ENCODE results near the gene APOL1. TPM values are rescaled to one million over a fixed set of nuclear protein-coding genes. Genes with fewer than 3 reads are reported as not detected.

The APOL1 gene
- total and polyA plus RNA-seq, 2 of the 13 experiments (the other 11 are each of a cell fraction or from before 2014, with no cell fraction given) = 20.3 to 75.0 TPM

DNA sequence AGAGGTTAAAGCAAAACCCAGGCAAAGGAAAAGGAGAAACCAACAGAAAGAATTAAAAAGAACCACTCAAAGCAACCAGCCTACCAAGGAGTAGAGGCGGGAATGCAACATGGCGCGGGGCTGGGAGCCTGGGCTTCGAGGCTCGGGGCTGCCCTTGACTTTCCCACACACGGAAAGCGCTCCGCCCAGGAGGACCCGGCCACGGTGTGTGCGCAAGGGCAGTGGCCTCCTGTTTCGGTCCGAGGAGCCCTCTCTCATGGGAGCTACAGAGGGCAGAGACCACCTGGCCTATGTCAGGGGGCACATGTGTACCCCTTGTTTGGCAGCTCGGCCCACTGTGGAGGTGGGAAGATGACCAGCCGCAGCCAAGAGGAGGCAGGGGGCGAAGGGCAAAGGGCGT lies 55.9 kb downstream of the APOL1 start:
- no peak for FAIRE-seq
- H3K27ac ChIP-seq (ENCODE audit: extremely low read length, insufficient read depth, low read length) = no peak overlapping the region
- H2AFZ ChIP-seq (ENCODE audit: low read length) = no peak overlapping the region
- H3K27me3 ChIP-seq (ENCODE audit: control insufficient read depth in 1 of 2, insufficient read depth in 2 of 2, low read length in 2 of 2) = no peaks in the 10 kb centered on the region
- ATAC-seq = no peak
- no peak overlapping the region for H3K4me3 ChIP-seq (replicated peaks in 1 of 3; ENCODE audit: insufficient read depth in 1 of 3, low read depth in 2 of 3, low read length in 3 of 3)
- no peak for DNase-seq (ENCODE audit: low spot score)
- intact Hi-C loops (cut with micrococcal nuclease; ENCODE audit: unreplicated experiment) (no loop called here), in situ Hi-C loops (cut with HindIII; ENCODE audit: extremely low pct_ligation_motif_present, low pct_unique_long_range_greater_than_20kb) (no loop called here)
- H4K20me1 ChIP-seq (ENCODE audit: insufficient read depth, low read length) = 0 out of 2 replicates have a peak, but pooled peaks cover 2% of the 10 kb centered on the region
- POLR2A ChIA-PET = no interaction called here
- no peak overlapping the region for H3K4me2 ChIP-seq (ENCODE audit: low read depth, low read length)
- no peak overlapping the region for H3K9ac ChIP-seq (ENCODE audit: insufficient read depth, low read depth, low read length)
- no peaks in the 10 kb centered on the region for H3K9me3 ChIP-seq (ENCODE audit: low read length)
- BruUV-seq (replicated peaks) = no TSS peak
- peaks cover 57 to 87% of the 10 kb centered on the region in 2 experiments for H3K36me3 ChIP-seq (replicated peaks in 1 of 2; ENCODE audit: control insufficient read depth in 1 of 2, insufficient read depth in 2 of 2, low read length in 2 of 2)
- H3K79me2 ChIP-seq (ENCODE audit: insufficient read depth, low read length) = no peaks in the 10 kb centered on the region
- over 99% methylated on average over 8 of the region's 17 CpGs for WGBS (ENCODE audit: low lambda C conversion rate)
- CTCF ChIA-PET (ENCODE audit: low intra/inter-chr PET ratio, low total read pairs) = no interaction called here
- H3K4me1 ChIP-seq (ENCODE audit: insufficient read depth, low read length) = peaks cover 20% of the 10 kb centered on the region
- TF ChIP-seq, protein P1, sequence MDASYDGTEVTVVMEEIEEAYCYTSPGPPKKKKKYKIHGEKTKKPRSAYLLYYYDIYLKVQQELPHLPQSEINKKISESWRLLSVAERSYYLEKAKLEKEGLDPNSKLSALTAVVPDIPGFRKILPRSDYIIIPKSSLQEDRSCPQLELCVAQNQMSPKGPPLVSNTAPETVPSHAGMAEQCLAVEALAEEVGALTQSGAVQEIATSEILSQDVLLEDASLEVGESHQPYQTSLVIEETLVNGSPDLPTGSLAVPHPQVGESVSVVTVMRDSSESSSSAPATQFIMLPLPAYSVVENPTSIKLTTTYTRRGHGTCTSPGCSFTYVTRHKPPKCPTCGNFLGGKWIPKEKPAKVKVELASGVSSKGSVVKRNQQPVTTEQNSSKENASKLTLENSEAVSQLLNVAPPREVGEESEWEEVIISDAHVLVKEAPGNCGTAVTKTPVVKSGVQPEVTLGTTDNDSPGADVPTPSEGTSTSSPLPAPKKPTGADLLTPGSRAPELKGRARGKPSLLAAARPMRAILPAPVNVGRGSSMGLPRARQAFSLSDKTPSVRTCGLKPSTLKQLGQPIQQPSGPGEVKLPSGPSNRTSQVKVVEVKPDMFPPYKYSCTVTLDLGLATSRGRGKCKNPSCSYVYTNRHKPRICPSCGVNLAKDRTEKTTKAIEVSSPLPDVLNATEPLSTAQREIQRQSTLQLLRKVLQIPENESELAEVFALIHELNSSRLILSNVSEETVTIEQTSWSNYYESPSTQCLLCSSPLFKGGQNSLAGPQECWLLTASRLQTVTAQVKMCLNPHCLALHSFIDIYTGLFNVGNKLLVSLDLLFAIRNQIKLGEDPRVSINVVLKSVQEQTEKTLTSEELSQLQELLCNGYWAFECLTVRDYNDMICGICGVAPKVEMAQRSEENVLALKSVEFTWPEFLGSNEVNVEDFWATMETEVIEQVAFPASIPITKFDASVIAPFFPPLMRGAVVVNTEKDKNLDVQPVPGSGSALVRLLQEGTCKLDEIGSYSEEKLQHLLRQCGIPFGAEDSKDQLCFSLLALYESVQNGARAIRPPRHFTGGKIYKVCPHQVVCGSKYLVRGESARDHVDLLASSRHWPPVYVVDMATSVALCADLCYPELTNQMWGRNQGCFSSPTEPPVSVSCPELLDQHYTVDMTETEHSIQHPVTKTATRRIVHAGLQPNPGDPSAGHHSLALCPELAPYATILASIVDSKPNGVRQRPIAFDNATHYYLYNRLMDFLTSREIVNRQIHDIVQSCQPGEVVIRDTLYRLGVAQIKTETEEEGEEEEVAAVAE (CRISPR knock-in tag; IDR thresholded peaks at IDR 0.05; ENCODE audit: borderline replicate concordance) = no peak
- peak; percentile 18 for TF ChIP-seq RBM22 (optimal IDR thresholded peaks at IDR 0.05; ENCODE audit: low read length)
- TF ChIP-seq PRMT3 (CRISPR knock-in tag; IDR thresholded peaks at IDR 0.05; ENCODE audit: borderline replicate concordance, low read depth) = no peak
- TF ChIP-seq CENPBD1 (CRISPR knock-in tag; IDR thresholded peaks at IDR 0.05; ENCODE audit: borderline replicate concordance, low read depth) = no peak
- no peak for TF ChIP-seq ZNF263 (CRISPR knock-in tag; IDR thresholded peaks at IDR 0.05)
- TF ChIP-seq AGO2 (optimal IDR thresholded peaks at IDR 0.05; ENCODE audit: low read depth, low read length) = peak; percentile 65
- no peak for TF ChIP-seq ZBTB44 (CRISPR knock-in tag; IDR thresholded peaks at IDR 0.05)
- TF ChIP-seq ZNF225 (CRISPR knock-in tag; IDR thresholded peaks at IDR 0.05) = no peak
- no peak for TF ChIP-seq ZNF556 (CRISPR knock-in tag; IDR thresholded peaks at IDR 0.05; ENCODE audit: borderline replicate concordance)
- TF ChIP-seq TEAD3 (CRISPR knock-in tag; optimal IDR thresholded peaks at IDR 0.05; ENCODE audit: borderline replicate concordance) = no peak
- no peak for TF ChIP-seq ZNF512B (CRISPR knock-in tag; IDR thresholded peaks at IDR 0.05; ENCODE audit: borderline replicate concordance)
- TF ChIP-seq SP5 (CRISPR knock-in tag; IDR thresholded peaks at IDR 0.05; ENCODE audit: borderline replicate concordance, low read depth) = no peak
